Upper lobe of left lung (tissue), 4 donors: ENCODE measurements around the gene ZNF280D.

ENCODE experiments used
- CTCF ChIP-seq, 6 experiments: fragments of 450-650 bp in 4 of 6; fragments of 200-600 bp in 2 of 6; sonication (generic) in 2 of 6; IDR thresholded peaks; one replicate each; pipeline ENCODE4 v1.5.1; 2016 to 2019; ENCODE audit warnings: antibody characterized with exemption in 6 of 6
- POLR2AphosphoS5 ChIP-seq, 2 donors: sonication (generic); formaldehyde crosslinking; IDR thresholded peaks; one replicate each; pipeline ENCODE4 v1.5.1; 2017; ENCODE audit warnings: antibody characterized with exemption in 2 of 2

- TF ChIP-seq CTCF (IDR thresholded peaks at IDR 0.05) (no peak), POLR2AphosphoS5 (IDR thresholded peaks at IDR 0.05) (no peak)
Observed at GRCh38 chr15:56781666-56782065, 48.4 kb upstream of the ZNF280D start.
